HG02973 (cell line): Measurements from ENCODE around the gene WDR72.
A peak's percentile ranks its signal among the peaks of the same experiment; 100 is the strongest.

Source experiments
- ATAC-seq: cut with Tn5 transposase; IDR thresholded peaks from one replicate; pipeline ENCODE4 v1.9.1; 2021; ENCODE audit warnings: moderate library complexity; ENCODE audit not compliant: unreplicated experiment

WDR72 gene

GRCh38 chr15:53611145-53611920 is 148.1 kb downstream of the WDR72 start:
- no peak for ATAC-seq

GRCh38 chr15:53591041-53591440 is 168.4 kb downstream of the WDR72 start:
- no peak for ATAC-seq

GRCh38 chr15:53590380-53590779 is 169.1 kb downstream of the WDR72 start:
- no peak for ATAC-seq

- no peak for ATAC-seq
Observed at GRCh38 chr15:53589520-53590057, 169.9 kb downstream of the WDR72 start.

- ATAC-seq = no peak
Observed at GRCh38 chr15:53588773-53589172, 170.7 kb downstream of the WDR72 start.

- peak; percentile 78 for ATAC-seq
Observed at GRCh38 chr15:53586799-53587198, 172.7 kb downstream of the WDR72 start.

GRCh38 chr15:53581513-53581912 is 177.9 kb downstream of the WDR72 start:
- ATAC-seq = no peak

- ATAC-seq = no peak
Observed at GRCh38 chr15:53580366-53580765, 179.1 kb downstream of the WDR72 start.

GRCh38 chr15:53576841-53577240 is 182.6 kb downstream of the WDR72 start:
- no peak for ATAC-seq

GRCh38 chr15:53573091-53573490 is 186.4 kb downstream of the WDR72 start:
- no peak for ATAC-seq

GRCh38 chr15:53569751-53570480 is 189.5 kb downstream of the WDR72 start:
- no peak for ATAC-seq

GRCh38 chr15:53566912-53567311 is 192.6 kb downstream of the WDR72 start:
- ATAC-seq = no peak

- ATAC-seq = no peak
Observed at GRCh38 chr15:53565721-53566120, 193.7 kb downstream of the WDR72 start.

GRCh38 chr15:53564647-53565046 is 194.8 kb downstream of the WDR72 start:
- ATAC-seq = no peak

GRCh38 chr15:53563627-53564026 is 195.8 kb downstream of the WDR72 start:
- no peak for ATAC-seq

GRCh38 chr15:53559364-53560277 is 199.8 kb downstream of the WDR72 start:
- no peak for ATAC-seq

GRCh38 chr15:53558384-53558783 is 201.1 kb downstream of the WDR72 start:
- ATAC-seq = no peak

GRCh38 chr15:53555226-53555625 is 204.2 kb downstream of the WDR72 start:
- no peak for ATAC-seq

- ATAC-seq = no peak
Observed at GRCh38 chr15:53549697-53550305, 209.7 kb downstream of the WDR72 start.

- no peak for ATAC-seq
Observed at GRCh38 chr15:53548236-53548635, 211.2 kb downstream of the WDR72 start.
